WTC11 (cell line): ENCODE results near the gene SCAF11. TPM values are rescaled to one million over a fixed set of nuclear protein-coding genes. Genes with fewer than 3 reads are reported as not detected.
A peak's percentile ranks its signal among the peaks of the same experiment; 100 is the strongest.

Experiments
- ATAC-seq: fragments of 200-7000 bp; cut with Tn5 transposase; 2 replicates; pipeline ENCODE4 v1.10.0; 2021; ENCODE audit warnings: mild to moderate bottlenecking, moderate library complexity
- Bru-seq: library from RNA; stranded (reverse); fragments of 400-500 nt; gene quantifications from one replicate; lab custom pipeline; 2021; lab: Mats Ljungman, UMichigan
- CTCF ChIA-PET: fragments of 300-600 bp; sonication (Branson Sonifier 250); formaldehyde crosslinking; loops from one replicate; lab custom pipeline; 2021; ENCODE audit warnings: antibody characterized with exemption; lab: Charles Lee
- POLR2A ChIA-PET: fragments of 350-600 bp; sonication (Branson Sonifier 250); formaldehyde crosslinking; loops from one replicate; lab custom pipeline; 2021; ENCODE audit warnings: antibody characterized with exemption; lab: Charles Lee
- DNase-seq: peaks from one replicate; pipeline ENCODE4 v3.0.0; 2021; ENCODE audit warnings: low spot score
- H3K27ac Mint-ChIP-seq: 2 replicates; pipeline ENCODE4 v1.8.0; 2021; ENCODE audit warnings: mixed read lengths
- H3K27me3 Mint-ChIP-seq: 2 replicates; pipeline ENCODE4 v1.8.0; 2021; ENCODE audit warnings: low read depth, mild to moderate bottlenecking, moderate library complexity, mixed read lengths
- H3K36me3 Mint-ChIP-seq: 2 replicates; pipeline ENCODE4 v1.8.0; 2021; ENCODE audit warnings: mixed read lengths
- H3K4me1 Mint-ChIP-seq: 2 replicates; pipeline ENCODE4 v1.8.0; 2022; ENCODE audit warnings: mixed read lengths
- H3K4me3 Mint-ChIP-seq: 2 replicates; pipeline ENCODE4 v1.8.0; 2021; ENCODE audit warnings: mild to moderate bottlenecking, moderate library complexity, mixed read lengths
- H3K9me3 Mint-ChIP-seq: 2 replicates; pipeline ENCODE4 v1.8.0; 2021; ENCODE audit warnings: mixed read lengths
- CDX4 ChIP-seq: fragments of 250-450 bp; sonication (Bioruptor Pico); IDR thresholded peaks from 2 replicates; pipeline ENCODE4 v1.9.0; 2021; ENCODE audit warnings: moderate library complexity, mild to moderate bottlenecking, inconsistent platforms, borderline replicate concordance
- E2F4 ChIP-seq: sonication (generic); formaldehyde crosslinking; IDR thresholded peaks from 2 replicates; pipeline ENCODE4 v1.8.1; 2022; ENCODE audit warnings: low read depth, mild to moderate bottlenecking, moderate library complexity, missing genetic modification reagents, borderline replicate concordance
- ESRRA ChIP-seq: sonication (generic); formaldehyde crosslinking; IDR thresholded peaks from 2 replicates; pipeline ENCODE4 v1.8.1; 2022; ENCODE audit warnings: mild to moderate bottlenecking, missing genetic modification reagents, borderline replicate concordance
- FOXK1 ChIP-seq: sonication (generic); formaldehyde crosslinking; IDR thresholded peaks from 2 replicates; pipeline ENCODE4 v1.8.0; 2022; ENCODE audit warnings: mild to moderate bottlenecking, moderate library complexity, missing genetic modification reagents
- GRHL2 ChIP-seq: fragments of 250-450 bp; sonication (Bioruptor Pico); IDR thresholded peaks from 2 replicates; pipeline ENCODE4 v1.8.0; 2022; ENCODE audit warnings: mild to moderate bottlenecking, moderate library complexity; ENCODE audit not compliant: insufficient replicate concordance, severe bottlenecking
- JUN ChIP-seq: sonication (generic); formaldehyde crosslinking; IDR thresholded peaks from 2 replicates; pipeline ENCODE4 v1.8.0; 2023; ENCODE audit warnings: mild to moderate bottlenecking, missing genetic modification reagents
- MXD4 ChIP-seq: fragments of 250-450 bp; sonication (Bioruptor Pico); IDR thresholded peaks from 2 replicates; pipeline ENCODE4 v1.8.0; 2021; ENCODE audit warnings: mild to moderate bottlenecking, moderate library complexity, borderline replicate concordance
- PRRX2 ChIP-seq: fragments of 250-450 bp; sonication (Bioruptor Pico); IDR thresholded peaks from 2 replicates; pipeline ENCODE4 v1.8.0; 2021; ENCODE audit warnings: mild to moderate bottlenecking
- SMAD3 ChIP-seq: sonication (generic); formaldehyde crosslinking; IDR thresholded peaks from 2 replicates; pipeline ENCODE4 v1.8.0; 2022; ENCODE audit warnings: missing genetic modification reagents, mild to moderate bottlenecking, borderline replicate concordance
- SP1 ChIP-seq: sonication (generic); formaldehyde crosslinking; conservative IDR thresholded peaks from 2 replicates; pipeline ENCODE4 v1.8.1; 2022; ENCODE audit warnings: missing genetic modification reagents
- TCF7 ChIP-seq: sonication (generic); formaldehyde crosslinking; IDR thresholded peaks from 2 replicates; pipeline ENCODE4 v1.8.0; 2022; ENCODE audit warnings: mild to moderate bottlenecking, low read depth, missing genetic modification reagents, moderate library complexity
- TP53 ChIP-seq: sonication (generic); formaldehyde crosslinking; IDR thresholded peaks from 2 replicates; pipeline ENCODE4 v1.8.1; 2023; ENCODE audit warnings: mild to moderate bottlenecking, missing genetic modification reagents
- ZBTB21 ChIP-seq: sonication (generic); formaldehyde crosslinking; IDR thresholded peaks from 2 replicates; pipeline ENCODE4 v1.8.1; 2023; ENCODE audit warnings: mild to moderate bottlenecking, missing genetic modification reagents, borderline replicate concordance
- ZNF396 ChIP-seq: fragments of 250-450 bp; sonication (Bioruptor Pico); IDR thresholded peaks from 2 replicates; pipeline ENCODE4 v1.8.0; 2021; ENCODE audit warnings: mild to moderate bottlenecking, moderate library complexity, borderline replicate concordance
- long read RNA-seq, 3 experiments: library from RNA in 1 of 3; library from capped mRNA in 1 of 3; library from polyadenylated mRNA in 1 of 3; unstranded in 2 of 3; stranded (forward) in 1 of 3; transcript quantifications; one replicate each; pipeline ENCODE4 v2.0.0, GENCODE V29; 2021
- total RNA-seq: library from RNA; stranded (reverse); gene quantifications from 3 replicates; pipeline ENCODE4 v1.2.3, GENCODE V29; 2021
- TF ChIP-seq, protein P1 (sequence below): sonication (generic); formaldehyde crosslinking; IDR thresholded peaks from 2 replicates; pipeline ENCODE4 v1.8.1; 2023; ENCODE audit warnings: mild to moderate bottlenecking, missing genetic modification reagents, borderline replicate concordance
- TF ChIP-seq, protein P2 (sequence below): sonication (generic); formaldehyde crosslinking; IDR thresholded peaks from 2 replicates; pipeline ENCODE4 v1.8.1; 2022; ENCODE audit warnings: mild to moderate bottlenecking, moderate library complexity, missing genetic modification reagents
- TF ChIP-seq, protein P3 (sequence below): fragments of 250-450 bp; sonication (Bioruptor Pico); conservative IDR thresholded peaks from 2 replicates; pipeline ENCODE4 v1.9.0; 2021; ENCODE audit warnings: mild to moderate bottlenecking
- TF ChIP-seq, protein P4 (sequence below): sonication (generic); formaldehyde crosslinking; IDR thresholded peaks from 2 replicates; pipeline ENCODE4 v1.8.1; 2023; ENCODE audit warnings: mild to moderate bottlenecking, moderate library complexity, missing genetic modification reagents

The SCAF11 gene, protein sequence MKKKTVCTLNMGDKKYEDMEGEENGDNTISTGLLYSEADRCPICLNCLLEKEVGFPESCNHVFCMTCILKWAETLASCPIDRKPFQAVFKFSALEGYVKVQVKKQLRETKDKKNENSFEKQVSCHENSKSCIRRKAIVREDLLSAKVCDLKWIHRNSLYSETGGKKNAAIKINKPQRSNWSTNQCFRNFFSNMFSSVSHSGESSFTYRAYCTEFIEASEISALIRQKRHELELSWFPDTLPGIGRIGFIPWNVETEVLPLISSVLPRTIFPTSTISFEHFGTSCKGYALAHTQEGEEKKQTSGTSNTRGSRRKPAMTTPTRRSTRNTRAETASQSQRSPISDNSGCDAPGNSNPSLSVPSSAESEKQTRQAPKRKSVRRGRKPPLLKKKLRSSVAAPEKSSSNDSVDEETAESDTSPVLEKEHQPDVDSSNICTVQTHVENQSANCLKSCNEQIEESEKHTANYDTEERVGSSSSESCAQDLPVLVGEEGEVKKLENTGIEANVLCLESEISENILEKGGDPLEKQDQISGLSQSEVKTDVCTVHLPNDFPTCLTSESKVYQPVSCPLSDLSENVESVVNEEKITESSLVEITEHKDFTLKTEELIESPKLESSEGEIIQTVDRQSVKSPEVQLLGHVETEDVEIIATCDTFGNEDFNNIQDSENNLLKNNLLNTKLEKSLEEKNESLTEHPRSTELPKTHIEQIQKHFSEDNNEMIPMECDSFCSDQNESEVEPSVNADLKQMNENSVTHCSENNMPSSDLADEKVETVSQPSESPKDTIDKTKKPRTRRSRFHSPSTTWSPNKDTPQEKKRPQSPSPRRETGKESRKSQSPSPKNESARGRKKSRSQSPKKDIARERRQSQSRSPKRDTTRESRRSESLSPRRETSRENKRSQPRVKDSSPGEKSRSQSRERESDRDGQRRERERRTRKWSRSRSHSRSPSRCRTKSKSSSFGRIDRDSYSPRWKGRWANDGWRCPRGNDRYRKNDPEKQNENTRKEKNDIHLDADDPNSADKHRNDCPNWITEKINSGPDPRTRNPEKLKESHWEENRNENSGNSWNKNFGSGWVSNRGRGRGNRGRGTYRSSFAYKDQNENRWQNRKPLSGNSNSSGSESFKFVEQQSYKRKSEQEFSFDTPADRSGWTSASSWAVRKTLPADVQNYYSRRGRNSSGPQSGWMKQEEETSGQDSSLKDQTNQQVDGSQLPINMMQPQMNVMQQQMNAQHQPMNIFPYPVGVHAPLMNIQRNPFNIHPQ (N-terminal part only)
- total RNA-seq = 65.6 to 82.4 TPM (median 72.6 TPM) in 3 replicates
- percentile 92 among the genes with signal in this experiment for Bru-seq, nascent RNA
- long read RNA-seq, experiment 1, full-length matches to known transcripts = 79 of 155 reads
- long read RNA-seq, experiment 1, partial matches to known transcripts = 19 of 155 reads
- long read RNA-seq, experiment 1, other reads (novel, unspliced or antisense) = 57 of 155 reads
- long read RNA-seq, experiment 2, full-length matches to known transcripts = 21 of 63 reads
- long read RNA-seq, experiment 2, partial matches to known transcripts = 12 of 63 reads
- long read RNA-seq, experiment 2, other reads (novel, unspliced or antisense) = 30 of 63 reads
- long read RNA-seq, experiment 3, transcript SCAF11-203 (4 exons, 1,336 nt) = major isoform, 18 of 39 reads
- long read RNA-seq, experiment 3, partial matches to known transcripts = 15 of 39 reads
- long read RNA-seq, experiment 3, other reads (novel, unspliced or antisense) = 4 of 39 reads

- POLR2A ChIA-PET = interaction anchor here (0.6 to 1.5 kb wide), 5 partner anchors 15 to 261 kb away, joined by 3 to 4 read pairs (median 3); partner anchors contain the start of gene ARID2
- H3K27me3 Mint-ChIP-seq = peaks cover 7% of the 10 kb centered on the region
- H3K9me3 Mint-ChIP-seq = peaks cover 6% of the 10 kb centered on the region; the same call in 1 of the 2 replicates
- CTCF ChIA-PET = interaction anchor here (0.6 to 3.4 kb wide), 24 partner anchors 10 to 671 kb away, joined by 3 to 17 read pairs (median 3); partner anchors contain the start of gene ARID2
- ATAC-seq (peak; percentile 82), DNase-seq (peak; percentile 100)
- H3K4me3 Mint-ChIP-seq = peak within 1 kb of the TSS; percentile 89
- peak within 1 kb of the TSS; percentile 97 for H3K27ac Mint-ChIP-seq
- H3K36me3 Mint-ChIP-seq = peaks cover 16% of the 10 kb centered on the region
- peaks cover 32% of the 10 kb centered on the region for H3K4me1 Mint-ChIP-seq
- peak; percentile 98 for TF ChIP-seq SP1 (CRISPR knock-in tag)
- TF ChIP-seq ESRRA (CRISPR knock-in tag) = peak; percentile 81; the same call in 1 of the 2 replicates
- peak; percentile 97 for TF ChIP-seq SMAD3 (CRISPR knock-in tag)
- peak; percentile 94 for TF ChIP-seq FOXK1 (CRISPR knock-in tag)
- peak; percentile 86; the same call in 1 of the 2 replicates for TF ChIP-seq TP53
- TF ChIP-seq, protein P1, sequence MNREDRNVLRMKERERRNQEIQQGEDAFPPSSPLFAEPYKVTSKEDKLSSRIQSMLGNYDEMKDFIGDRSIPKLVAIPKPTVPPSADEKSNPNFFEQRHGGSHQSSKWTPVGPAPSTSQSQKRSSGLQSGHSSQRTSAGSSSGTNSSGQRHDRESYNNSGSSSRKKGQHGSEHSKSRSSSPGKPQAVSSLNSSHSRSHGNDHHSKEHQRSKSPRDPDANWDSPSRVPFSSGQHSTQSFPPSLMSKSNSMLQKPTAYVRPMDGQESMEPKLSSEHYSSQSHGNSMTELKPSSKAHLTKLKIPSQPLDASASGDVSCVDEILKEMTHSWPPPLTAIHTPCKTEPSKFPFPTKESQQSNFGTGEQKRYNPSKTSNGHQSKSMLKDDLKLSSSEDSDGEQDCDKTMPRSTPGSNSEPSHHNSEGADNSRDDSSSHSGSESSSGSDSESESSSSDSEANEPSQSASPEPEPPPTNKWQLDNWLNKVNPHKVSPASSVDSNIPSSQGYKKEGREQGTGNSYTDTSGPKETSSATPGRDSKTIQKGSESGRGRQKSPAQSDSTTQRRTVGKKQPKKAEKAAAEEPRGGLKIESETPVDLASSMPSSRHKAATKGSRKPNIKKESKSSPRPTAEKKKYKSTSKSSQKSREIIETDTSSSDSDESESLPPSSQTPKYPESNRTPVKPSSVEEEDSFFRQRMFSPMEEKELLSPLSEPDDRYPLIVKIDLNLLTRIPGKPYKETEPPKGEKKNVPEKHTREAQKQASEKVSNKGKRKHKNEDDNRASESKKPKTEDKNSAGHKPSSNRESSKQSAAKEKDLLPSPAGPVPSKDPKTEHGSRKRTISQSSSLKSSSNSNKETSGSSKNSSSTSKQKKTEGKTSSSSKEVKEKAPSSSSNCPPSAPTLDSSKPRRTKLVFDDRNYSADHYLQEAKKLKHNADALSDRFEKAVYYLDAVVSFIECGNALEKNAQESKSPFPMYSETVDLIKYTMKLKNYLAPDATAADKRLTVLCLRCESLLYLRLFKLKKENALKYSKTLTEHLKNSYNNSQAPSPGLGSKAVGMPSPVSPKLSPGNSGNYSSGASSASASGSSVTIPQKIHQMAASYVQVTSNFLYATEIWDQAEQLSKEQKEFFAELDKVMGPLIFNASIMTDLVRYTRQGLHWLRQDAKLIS (CRISPR knock-in tag) = no peak; the same call in 1 of the 2 replicates
- TF ChIP-seq PRRX2 (CRISPR knock-in tag) = no peak
- TF ChIP-seq JUN = no peak
- TF ChIP-seq TCF7 (CRISPR knock-in tag) = peak; percentile 34; the same call in 1 of the 2 replicates
- no peak for TF ChIP-seq CDX4
- TF ChIP-seq ZBTB21 (CRISPR knock-in tag) = peak; percentile 93
- TF ChIP-seq, protein P2, sequence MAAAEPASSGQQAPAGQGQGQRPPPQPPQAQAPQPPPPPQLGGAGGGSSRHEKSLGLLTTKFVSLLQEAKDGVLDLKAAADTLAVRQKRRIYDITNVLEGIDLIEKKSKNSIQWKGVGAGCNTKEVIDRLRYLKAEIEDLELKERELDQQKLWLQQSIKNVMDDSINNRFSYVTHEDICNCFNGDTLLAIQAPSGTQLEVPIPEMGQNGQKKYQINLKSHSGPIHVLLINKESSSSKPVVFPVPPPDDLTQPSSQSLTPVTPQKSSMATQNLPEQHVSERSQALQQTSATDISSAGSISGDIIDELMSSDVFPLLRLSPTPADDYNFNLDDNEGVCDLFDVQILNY (CRISPR knock-in tag) = peak; percentile 89
- TF ChIP-seq GRHL2 (CRISPR knock-in tag) = no peak
- TF ChIP-seq E2F4 (CRISPR knock-in tag) = no peak
- TF ChIP-seq, protein P3, sequence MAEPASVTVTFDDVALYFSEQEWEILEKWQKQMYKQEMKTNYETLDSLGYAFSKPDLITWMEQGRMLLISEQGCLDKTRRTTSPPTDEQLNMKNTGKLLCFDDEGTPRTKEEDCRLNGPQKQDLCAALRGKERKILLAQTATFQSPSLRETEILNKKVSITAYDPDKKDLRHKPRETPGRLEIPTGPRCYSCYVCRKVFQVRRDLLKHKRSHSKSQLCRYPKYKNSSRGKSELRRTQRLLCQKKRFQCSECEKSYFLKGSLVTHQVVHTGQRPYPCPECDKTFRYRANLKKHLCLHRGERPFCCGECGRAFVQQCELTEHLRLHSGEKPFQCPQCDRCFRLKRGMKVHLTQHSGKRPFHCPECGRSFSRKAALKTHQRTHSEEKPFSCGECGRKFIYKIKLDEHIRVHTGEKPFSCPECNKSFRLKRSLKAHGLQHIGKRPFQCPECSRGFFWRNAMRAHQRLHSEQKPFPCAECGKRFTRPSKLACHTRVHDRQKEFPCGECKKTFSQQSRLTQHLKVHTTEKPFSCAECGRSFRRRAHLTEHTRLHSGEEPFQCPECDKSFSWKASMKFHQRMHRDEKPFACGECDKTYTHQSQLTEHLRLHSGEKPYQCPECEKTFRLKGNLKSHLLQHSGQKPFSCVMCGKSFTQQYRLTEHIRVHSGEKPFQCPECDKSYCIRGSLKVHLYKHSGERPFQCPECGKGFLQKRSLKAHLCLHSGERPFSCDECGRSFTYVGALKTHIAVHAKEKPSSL (CRISPR knock-in tag) = no peak
- TF ChIP-seq, protein P4, sequence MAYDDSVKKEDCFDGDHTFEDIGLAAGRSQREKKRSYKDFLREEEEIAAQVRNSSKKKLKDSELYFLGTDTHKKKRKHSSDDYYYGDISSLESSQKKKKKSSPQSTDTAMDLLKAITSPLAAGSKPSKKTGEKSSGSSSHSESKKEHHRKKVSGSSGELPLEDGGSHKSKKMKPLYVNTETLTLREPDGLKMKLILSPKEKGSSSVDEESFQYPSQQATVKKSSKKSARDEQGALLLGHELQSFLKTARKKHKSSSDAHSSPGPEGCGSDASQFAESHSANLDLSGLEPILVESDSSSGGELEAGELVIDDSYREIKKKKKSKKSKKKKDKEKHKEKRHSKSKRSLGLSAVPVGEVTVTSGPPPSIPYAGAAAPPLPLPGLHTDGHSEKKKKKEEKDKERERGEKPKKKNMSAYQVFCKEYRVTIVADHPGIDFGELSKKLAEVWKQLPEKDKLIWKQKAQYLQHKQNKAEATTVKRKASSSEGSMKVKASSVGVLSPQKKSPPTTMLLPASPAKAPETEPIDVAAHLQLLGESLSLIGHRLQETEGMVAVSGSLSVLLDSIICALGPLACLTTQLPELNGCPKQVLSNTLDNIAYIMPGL (CRISPR knock-in tag) = peak; percentile 91; the same call in 1 of the 2 replicates
- TF ChIP-seq MXD4 (CRISPR knock-in tag) = no peak
- TF ChIP-seq ZNF396 (CRISPR knock-in tag) = no peak
These were observed at the start of gene SCAF11 for GRCh38 chr12:45990468-45991283. SCAF11 (minus strand) TSS chr12:45990574; CDS start chr12:45964167, 26,407 bp downstream.
